HG03175 (cell line): ENCODE results near the gene SLC25A19.

Experiments
- ATAC-seq: cut with Tn5 transposase; IDR thresholded peaks from one replicate; pipeline ENCODE4 v1.9.1; 2021; ENCODE audit warnings: mild to moderate bottlenecking, moderate library complexity; ENCODE audit not compliant: unreplicated experiment

Gene SLC25A19

GRCh38 chr17:75289115-75289831 is at the start of gene SLC25A19:
Gene SLC25A19 (minus strand): TSS chr17:75289433. CDS start chr17:75286764, 2,669 bp downstream.
- ATAC-seq, result peak; percentile 93

- ATAC-seq, result no peak
Observed at GRCh38 chr17:75338335-75338734, 49.1 kb upstream of the SLC25A19 start.

- ATAC-seq, result no peak
Observed at GRCh38 chr17:75335315-75335714, 46.1 kb upstream of the SLC25A19 start.

- ATAC-seq, result no peak
Observed at GRCh38 chr17:75334723-75335122, 45.5 kb upstream of the SLC25A19 start.

GRCh38 chr17:75331671-75332070 is 42.4 kb upstream of the SLC25A19 start:
- ATAC-seq, result no peak

- ATAC-seq, result no peak
Observed at GRCh38 chr17:75327757-75328156, 38.5 kb upstream of the SLC25A19 start.

- ATAC-seq, result no peak
Observed at GRCh38 chr17:75326226-75326848, 37.1 kb upstream of the SLC25A19 start.

GRCh38 chr17:75325827-75326225 is 36.6 kb upstream of the SLC25A19 start:
- no peak for ATAC-seq

GRCh38 chr17:75325348-75325747 is 36.1 kb upstream of the SLC25A19 start:
- no peak for ATAC-seq

GRCh38 chr17:75321506-75321905 is 32.3 kb upstream of the SLC25A19 start:
- no peak for ATAC-seq

- ATAC-seq, result peak; percentile 54
Observed at GRCh38 chr17:75319904-75320691, 30.9 kb upstream of the SLC25A19 start.

- no peak for ATAC-seq
Observed at GRCh38 chr17:75318615-75319222, 29.5 kb upstream of the SLC25A19 start.

- ATAC-seq, result no peak
Observed at GRCh38 chr17:75318211-75318610, 29.0 kb upstream of the SLC25A19 start.

GRCh38 chr17:75317671-75318070 is 28.4 kb upstream of the SLC25A19 start:
- ATAC-seq, result no peak

- no peak for ATAC-seq
Observed at GRCh38 chr17:75316253-75316652, 27.0 kb upstream of the SLC25A19 start.

- ATAC-seq, result no peak
Observed at GRCh38 chr17:75315541-75316243, 26.5 kb upstream of the SLC25A19 start.

GRCh38 chr17:75313941-75314551 is 24.8 kb upstream of the SLC25A19 start:
- ATAC-seq, result peak; percentile 65

GRCh38 chr17:75308732-75309629 is 19.7 kb upstream of the SLC25A19 start:
- ATAC-seq, result no peak
